ENCODE data around the gene HSD11B1L. TPM values are rescaled to one million over a fixed set of nuclear protein-coding genes. Genes with fewer than 3 reads are reported as not detected.

Gene HSD11B1L
- total RNA-seq, 3 donors from 2014 or later (not counting 1 experiment from before 2014, with no cell fraction given): 1.1 to 3.7 (median 3.0) TPM

GRCh38 chr19:5632657-5633056, 48.2 kb upstream of the HSD11B1L start:
- Histone ChIP-seq H3K9me3 (ENCODE audit: control insufficient read depth, insufficient read depth, low read length) (no peaks in the 10 kb centered on the region), H3K4me3 (ENCODE audit: low read length) (no peak overlapping the region), H3K4me1 (ENCODE audit: control insufficient read depth, insufficient read depth, low read length) (peaks cover 19% of the 10 kb centered on the region), H3K27me3 (ENCODE audit: control insufficient read depth, insufficient read depth, low read length) (no peaks in the 10 kb centered on the region), H3K36me3 (ENCODE audit: control insufficient read depth, insufficient read depth, low read length) (peaks cover 21% of the 10 kb centered on the region), H3K27ac (ENCODE audit: low read length) (no peak overlapping the region)
- intact Hi-C loops (cut with micrococcal nuclease): no loop called here
- WGBS (ENCODE audit: insufficient coverage): 89% methylated on average over 5 of the region's 5 CpGs
- Mint-ChIP-seq H3K27me3 (ENCODE audit: low read depth in 2 of 2) (no peaks in the 10 kb centered on the region), H3K4me1 (peaks cover 59 to 60% of the 10 kb centered on the region in 2 donors), H3K36me3 (peaks cover 10% of the 10 kb centered on the region), H3K4me3 (no peak overlapping the region), H3K27ac (peak overlapping the region; percentile 15 to 43), H3K9me3 (no peaks in the 10 kb centered on the region)
- no peak for DNase-seq
- ATAC-seq: no peak
- no peak for TF ChIP-seq CTCF (IDR thresholded peaks at IDR 0.05)

DNA sequence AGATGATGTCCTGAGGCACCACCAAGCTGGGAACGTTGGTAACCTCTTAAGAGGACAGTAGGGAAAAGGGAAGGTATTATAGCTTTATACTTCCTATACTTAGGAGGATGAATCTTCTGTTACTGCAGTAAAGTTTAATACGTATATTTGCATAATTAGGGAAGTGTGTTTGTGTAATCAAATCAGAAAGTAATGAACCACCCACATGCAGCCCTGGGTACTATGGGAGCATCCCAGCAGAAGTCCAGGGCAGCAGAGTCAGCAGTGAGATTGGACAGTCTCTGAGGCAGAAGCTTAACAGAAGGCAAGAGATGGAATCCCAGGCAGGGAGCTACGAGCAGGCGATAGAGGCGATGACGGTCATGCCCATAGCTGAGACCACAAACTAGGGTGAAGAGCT, 45.4 kb upstream of the HSD11B1L start:
- intact Hi-C loops (cut with micrococcal nuclease): no loop called here
- no peaks in the 10 kb centered on the region for H3K27me3 ChIP-seq (ENCODE audit: control insufficient read depth, insufficient read depth, low read length)
- H3K36me3 ChIP-seq (ENCODE audit: control insufficient read depth, insufficient read depth, low read length): peaks cover 5% of the 10 kb centered on the region
- peak overlapping the region; percentile 36 to 53 for H3K27ac Mint-ChIP-seq
- no peak overlapping the region for H3K4me3 Mint-ChIP-seq
- TF ChIP-seq CTCF (IDR thresholded peaks at IDR 0.05): no peak
- no peaks in the 10 kb centered on the region for H3K9me3 Mint-ChIP-seq
- H3K4me3 ChIP-seq (ENCODE audit: low read length): no peak overlapping the region
- DNase-seq (no peak), ATAC-seq (no peak)
- no peaks in the 10 kb centered on the region for H3K9me3 ChIP-seq (ENCODE audit: control insufficient read depth, insufficient read depth, low read length)
- WGBS (ENCODE audit: insufficient coverage): 74% methylated on average over 4 of the region's 6 CpGs
- peaks cover under 1% of the 10 kb centered on the region for H3K4me1 ChIP-seq (ENCODE audit: control insufficient read depth, insufficient read depth, low read length)
- H3K27me3 Mint-ChIP-seq (ENCODE audit: low read depth in 2 of 2): no peaks in the 10 kb centered on the region
- H3K27ac ChIP-seq (ENCODE audit: low read length): no peak overlapping the region
- peaks cover 7% of the 10 kb centered on the region for H3K36me3 Mint-ChIP-seq
- H3K4me1 Mint-ChIP-seq: peaks cover 49 to 55% of the 10 kb centered on the region in 2 donors

DNA sequence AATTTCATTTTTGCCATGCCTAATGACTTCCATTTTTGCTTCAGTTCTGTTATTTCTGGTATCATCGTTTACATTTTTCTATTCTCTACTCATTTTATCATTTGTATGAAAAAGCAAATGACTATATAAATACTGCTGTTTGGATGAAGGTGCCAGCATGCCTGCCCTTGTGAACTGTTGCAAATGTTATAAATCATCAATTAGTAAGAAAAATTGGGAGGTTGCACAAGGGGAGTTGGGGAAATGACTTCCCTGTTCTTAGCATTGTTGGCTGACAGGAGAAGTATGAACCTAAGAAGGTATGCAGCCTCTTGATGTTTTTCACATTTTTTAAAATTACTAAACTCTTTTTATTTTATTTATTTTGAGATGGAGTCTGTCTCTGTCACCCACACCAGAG, 42.9 kb upstream of the HSD11B1L start:
- H3K36me3 ChIP-seq (ENCODE audit: control insufficient read depth, insufficient read depth, low read length): peaks cover 19% of the 10 kb centered on the region
- no peak for ATAC-seq
- H3K9me3 ChIP-seq (ENCODE audit: control insufficient read depth, insufficient read depth, low read length): no peaks in the 10 kb centered on the region
- no peak for DNase-seq
- intact Hi-C loops (cut with micrococcal nuclease): no loop called here
- no peak overlapping the region for H3K4me3 ChIP-seq (ENCODE audit: low read length)
- no peaks in the 10 kb centered on the region for H3K9me3 Mint-ChIP-seq
- peaks cover 40 to 42% of the 10 kb centered on the region in 2 donors for H3K4me1 Mint-ChIP-seq
- H3K36me3 Mint-ChIP-seq: peaks cover 7% of the 10 kb centered on the region
- WGBS (ENCODE audit: insufficient coverage): no CpG with 5 or more reads among the region's 1 CpG
- H3K27ac Mint-ChIP-seq: no peak overlapping the region
- TF ChIP-seq CTCF (IDR thresholded peaks at IDR 0.05): no peak
- no peak overlapping the region for H3K27ac ChIP-seq (ENCODE audit: low read length)
- H3K4me1 ChIP-seq (ENCODE audit: control insufficient read depth, insufficient read depth, low read length): no peaks in the 10 kb centered on the region
- H3K4me3 Mint-ChIP-seq: no peak overlapping the region
- H3K27me3 ChIP-seq (ENCODE audit: control insufficient read depth, insufficient read depth, low read length): no peaks in the 10 kb centered on the region
- no peaks in the 10 kb centered on the region for H3K27me3 Mint-ChIP-seq (ENCODE audit: low read depth in 2 of 2)

GRCh38 chr19:5641171-5641570, 39.7 kb upstream of the HSD11B1L start:
- intact Hi-C loops (cut with micrococcal nuclease): no loop called here
- Histone ChIP-seq H3K27ac (ENCODE audit: low read length) (no peak overlapping the region), H3K4me3 (ENCODE audit: low read length) (no peak overlapping the region), H3K36me3 (ENCODE audit: control insufficient read depth, insufficient read depth, low read length) (peaks cover 41% of the 10 kb centered on the region), H3K4me1 (ENCODE audit: control insufficient read depth, insufficient read depth, low read length) (no peaks in the 10 kb centered on the region), H3K9me3 (ENCODE audit: control insufficient read depth, insufficient read depth, low read length) (no peaks in the 10 kb centered on the region), H3K27me3 (ENCODE audit: control insufficient read depth, insufficient read depth, low read length) (no peaks in the 10 kb centered on the region)
- H3K27ac Mint-ChIP-seq: peak overlapping the region; percentile 25 to 26
- 98% methylated on average over 4 of the region's 4 CpGs for WGBS (ENCODE audit: insufficient coverage)
- peaks cover 36 to 43% of the 10 kb centered on the region in 2 donors for H3K4me1 Mint-ChIP-seq
- TF ChIP-seq CTCF (IDR thresholded peaks at IDR 0.05): no peak
- no peak overlapping the region for H3K4me3 Mint-ChIP-seq
- DNase-seq (no peak), ATAC-seq (no peak)
- no peaks in the 10 kb centered on the region for H3K9me3 Mint-ChIP-seq
- no peaks in the 10 kb centered on the region for H3K27me3 Mint-ChIP-seq (ENCODE audit: low read depth in 2 of 2)
- H3K36me3 Mint-ChIP-seq: peaks cover 31% of the 10 kb centered on the region

All from natural killer cell (primary cell).